Activated CD4-positive, alpha-beta T cell treated with anti-CD3 and anti-CD28 coated beads, Interleukin-2, amount 50 U/mL, for 16 hours (primary cell): ENCODE data around the gene MPRIP.

Source experiments
- DNase-seq: peaks from one replicate; pipeline ENCODE4 v3.0.0-alpha.2; 2020

MPRIP gene

GRCh38 chr17:17221329-17221728 lies 179.1 kb downstream of the MPRIP start:
- DNase-seq, result no peak

DNA sequence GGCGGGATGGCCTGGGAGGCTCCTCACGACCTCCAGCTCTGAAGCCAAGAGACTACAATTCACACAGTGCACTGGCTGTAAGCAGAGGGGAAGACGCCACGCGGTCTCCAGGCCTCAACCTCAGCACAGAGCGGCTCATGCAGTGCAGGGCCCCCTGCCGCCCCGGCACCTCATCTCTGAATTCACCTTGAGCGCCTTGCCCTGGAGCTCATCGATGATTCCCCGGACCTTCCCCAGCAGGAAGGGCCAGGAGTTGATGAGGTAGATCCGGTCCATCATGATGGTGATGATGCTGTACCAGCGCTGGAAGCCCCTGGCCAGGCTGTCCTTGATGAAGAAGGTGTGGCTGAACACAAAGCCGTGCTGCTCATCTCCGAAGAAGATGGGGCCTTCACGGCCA lies 181.5 kb downstream of the MPRIP start:
- no peak for DNase-seq

GRCh38 chr17:17224137-17224536 lies 181.9 kb downstream of the MPRIP start:
- no peak for DNase-seq

- DNase-seq, result no peak
Measured at GRCh38 chr17:17225901-17226300, 183.6 kb downstream of the MPRIP start.

DNA sequence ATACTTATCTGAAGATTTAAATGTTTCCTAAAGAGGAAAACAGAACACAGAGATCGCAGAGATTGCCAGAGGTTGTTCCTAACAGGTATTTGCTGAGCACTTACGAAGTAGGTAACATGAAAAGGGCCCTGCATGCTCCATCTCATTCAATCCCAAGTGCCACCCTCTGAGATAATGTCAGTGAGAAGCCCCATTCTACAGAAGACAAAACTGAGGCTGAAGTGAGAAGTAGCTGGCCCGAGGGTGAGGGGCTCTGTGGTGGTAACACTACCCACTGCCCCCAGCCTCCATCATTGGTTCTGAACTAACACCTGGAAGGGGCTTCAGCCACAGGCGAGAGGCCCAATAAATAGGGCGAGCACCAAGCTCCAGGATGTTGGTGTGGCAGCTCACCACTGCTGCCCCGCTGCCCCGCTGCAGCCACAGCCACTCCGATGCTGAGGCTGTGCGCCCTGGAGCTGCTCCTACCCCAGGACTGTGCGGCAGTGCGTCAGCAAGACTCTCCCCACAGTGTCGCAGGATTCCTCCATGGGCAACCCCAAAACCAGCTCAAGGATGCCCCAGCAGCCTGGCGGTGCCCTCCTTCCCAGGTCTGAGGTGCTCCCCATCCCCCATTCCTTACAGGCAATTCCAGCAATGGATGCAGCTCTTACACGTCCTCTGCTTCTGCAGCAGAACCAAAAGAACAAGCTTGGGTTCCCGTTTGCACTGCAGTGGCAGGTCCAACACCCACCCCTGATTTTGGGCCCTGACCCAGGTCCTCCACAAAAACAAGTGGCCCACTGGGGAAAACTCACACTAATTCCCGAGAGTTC lies 184.4 kb downstream of the MPRIP start:
- DNase-seq, result no peak

DNA sequence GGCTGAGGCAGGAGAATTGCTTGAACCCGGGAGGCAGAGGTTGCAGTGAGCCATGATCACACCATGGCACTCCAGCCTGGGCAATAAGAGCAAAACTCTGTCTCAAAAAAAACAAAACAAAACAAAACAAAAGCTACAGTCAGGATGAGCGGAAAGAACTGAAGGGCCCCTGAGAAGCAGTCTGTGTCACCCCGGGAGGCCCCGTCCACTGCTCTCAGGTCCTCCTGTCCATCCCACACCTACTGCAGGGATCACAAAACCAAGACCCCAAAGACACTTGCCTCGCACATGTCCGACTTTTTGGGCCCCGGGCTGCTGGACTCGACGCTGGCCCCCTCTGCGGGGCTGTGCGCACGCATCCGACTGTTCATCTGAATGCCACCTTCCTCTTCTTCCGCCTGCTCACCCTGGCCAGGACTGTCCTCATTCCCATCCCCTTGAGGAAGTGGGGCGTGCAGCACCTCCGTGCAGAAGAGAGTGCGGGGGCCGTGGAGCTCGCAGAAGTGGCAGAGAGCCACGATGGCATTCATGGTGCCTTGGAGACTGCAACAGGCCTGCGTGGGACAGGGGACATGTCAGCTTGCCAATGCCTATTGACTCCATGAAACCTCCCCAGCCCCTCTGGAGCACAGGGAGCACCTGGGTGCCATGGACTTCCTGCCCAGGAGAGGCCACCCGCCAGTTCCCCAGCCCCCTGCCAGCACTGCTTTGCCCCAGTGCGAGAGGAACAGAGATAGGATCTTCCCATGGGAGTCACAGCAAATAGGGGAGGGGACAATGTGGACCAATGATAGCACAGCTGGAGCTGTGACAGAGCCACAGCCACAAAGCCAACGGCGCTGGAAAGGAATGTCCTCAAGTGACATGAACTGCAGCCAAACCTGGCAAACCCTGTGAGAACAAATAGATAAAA lies 185.6 kb downstream of the MPRIP start:
- no peak for DNase-seq

DNA sequence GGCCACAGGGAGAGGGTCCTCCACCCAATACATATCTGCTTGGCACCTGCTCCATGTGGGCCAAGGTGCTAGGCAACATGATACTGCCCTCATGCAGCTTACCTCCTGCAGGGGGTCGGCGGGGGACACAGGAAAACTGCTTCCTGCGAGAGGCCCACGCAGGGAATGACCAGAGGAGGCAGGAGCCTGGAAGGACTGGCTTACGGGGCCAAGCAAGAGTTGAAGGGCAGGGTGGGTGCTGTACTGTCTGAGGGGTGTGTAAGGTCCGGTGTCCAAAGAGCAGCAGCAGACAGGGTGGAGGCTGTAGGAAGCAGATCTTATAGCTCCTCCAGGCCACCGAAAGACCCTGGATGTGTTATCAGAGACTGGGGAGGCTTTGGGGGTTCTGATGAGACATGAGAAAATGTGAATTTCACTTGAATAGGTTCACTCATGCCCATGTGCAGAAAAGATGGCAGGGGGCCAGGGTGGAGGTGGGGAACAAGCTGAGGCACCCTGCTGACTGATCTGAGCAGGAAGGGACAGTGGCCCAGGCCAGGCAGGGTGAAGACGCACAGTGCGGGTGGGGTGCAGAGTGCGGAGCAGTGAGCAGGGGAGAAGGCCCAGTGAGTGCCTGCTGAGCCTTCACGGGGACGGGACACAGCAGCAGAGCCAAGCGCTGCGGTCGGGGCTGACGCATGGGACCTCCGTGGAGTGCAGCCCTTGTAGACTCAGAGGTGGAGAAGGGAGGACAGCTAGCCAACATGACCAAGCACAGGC lies 186.4 kb downstream of the MPRIP start:
- no peak for DNase-seq

- no peak for DNase-seq
Measured at GRCh38 chr17:17229416-17230384, 187.4 kb downstream of the MPRIP start.

GRCh38 chr17:17231621-17232302 lies 189.5 kb downstream of the MPRIP start:
- no peak for DNase-seq

DNA sequence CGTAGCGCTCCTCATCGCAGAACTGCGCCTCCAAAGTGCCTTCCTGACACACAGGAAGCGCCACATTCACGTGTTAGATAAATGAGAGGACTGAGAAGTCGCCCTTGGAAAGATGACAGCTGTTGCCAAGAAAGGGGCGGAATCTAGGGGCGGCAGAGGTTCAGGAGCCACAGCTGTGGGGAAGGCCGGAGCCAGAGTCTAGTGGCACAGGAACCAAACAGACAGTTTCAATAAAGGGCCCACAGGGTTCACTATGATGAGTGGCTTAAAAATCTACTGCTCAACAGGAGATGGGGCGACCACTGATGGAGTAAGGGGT lies 190.0 kb downstream of the MPRIP start:
- no peak for DNase-seq

DNA sequence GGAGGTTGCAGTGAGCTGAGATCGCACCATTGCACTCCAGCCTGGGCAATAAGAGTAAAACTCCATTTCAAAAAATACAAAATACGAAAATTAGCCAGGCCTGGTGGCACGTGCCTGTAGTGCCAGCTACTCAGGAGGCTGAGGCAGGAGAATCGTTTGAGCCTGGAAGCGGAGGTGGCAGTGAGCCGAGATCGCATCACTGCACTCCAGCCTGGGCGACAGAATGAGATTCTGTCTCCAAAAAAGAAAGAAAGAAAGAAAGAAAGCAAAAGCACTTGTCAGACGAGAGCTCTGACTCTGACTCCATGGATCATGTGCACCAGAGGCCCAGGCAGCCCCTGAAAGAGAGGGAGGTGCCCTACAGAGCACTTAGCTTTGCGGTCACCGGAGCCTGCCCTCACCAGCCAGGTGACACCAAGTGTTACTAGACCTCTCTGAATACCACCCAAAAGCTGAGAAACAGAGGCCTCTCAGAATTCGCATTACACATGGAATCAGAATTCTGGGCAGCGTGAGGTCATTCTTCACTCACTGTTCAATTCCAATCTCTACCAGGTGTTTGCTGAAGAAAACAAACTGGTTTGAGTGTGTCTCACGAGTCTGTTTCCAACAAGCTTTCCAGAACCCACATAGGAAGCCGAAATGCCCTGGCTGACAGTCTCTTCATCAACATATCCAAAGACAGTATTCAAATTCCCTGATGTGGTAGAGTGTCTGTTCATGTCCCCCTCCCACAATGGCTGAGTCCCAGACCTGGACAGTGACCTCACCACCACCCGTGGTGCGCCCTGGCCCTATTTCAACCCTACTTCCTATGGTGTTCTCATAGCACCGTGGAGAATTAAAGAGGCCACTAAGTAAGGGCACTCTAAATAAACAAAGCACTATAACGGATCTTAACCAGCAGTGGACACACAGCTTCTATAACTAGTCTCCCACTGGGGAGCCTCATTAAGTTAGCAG lies 193.2 kb downstream of the MPRIP start:
- no peak for DNase-seq

- DNase-seq, result no peak
Measured at GRCh38 chr17:17236295-17237025, 194.2 kb downstream of the MPRIP start.

- peak; percentile 88 for DNase-seq
Measured at GRCh38 chr17:17237026-17237799, 195.0 kb downstream of the MPRIP start, which contains the start of gene FLCN. Gene FLCN (minus strand): TSS chr17:17237168. CDS start chr17:17228137, 9,031 bp downstream.

DNA sequence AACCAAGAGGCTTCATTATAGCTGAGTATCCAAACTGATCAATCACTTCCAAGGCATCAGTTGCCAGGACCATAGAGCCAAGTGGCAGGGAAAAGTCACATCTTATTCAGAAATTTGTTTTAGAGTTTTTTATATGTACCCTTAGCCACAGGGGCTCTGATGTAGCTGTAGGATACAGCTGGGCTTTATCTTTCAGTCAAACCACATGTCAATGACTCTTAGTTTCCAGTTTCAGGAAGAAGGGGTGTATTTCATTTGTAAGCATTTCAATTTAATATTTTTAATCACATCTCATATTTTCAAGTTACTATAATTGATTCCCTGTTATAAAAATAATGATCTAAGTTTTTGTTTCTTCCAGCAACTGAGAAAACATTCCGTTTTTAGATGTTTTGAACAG lies 197.6 kb downstream of the MPRIP start:
- DNase-seq, result peak; percentile 10

- DNase-seq, result no peak
Measured at GRCh38 chr17:17241656-17242055, 199.4 kb downstream of the MPRIP start.

GRCh38 chr17:17242246-17242645 lies 200.0 kb downstream of the MPRIP start:
- no peak for DNase-seq
